ENCODE measurements around the gene RFX7.
A peak's percentile ranks its signal among the peaks of the same experiment; 100 is the strongest.

RFX7 gene

DNA sequence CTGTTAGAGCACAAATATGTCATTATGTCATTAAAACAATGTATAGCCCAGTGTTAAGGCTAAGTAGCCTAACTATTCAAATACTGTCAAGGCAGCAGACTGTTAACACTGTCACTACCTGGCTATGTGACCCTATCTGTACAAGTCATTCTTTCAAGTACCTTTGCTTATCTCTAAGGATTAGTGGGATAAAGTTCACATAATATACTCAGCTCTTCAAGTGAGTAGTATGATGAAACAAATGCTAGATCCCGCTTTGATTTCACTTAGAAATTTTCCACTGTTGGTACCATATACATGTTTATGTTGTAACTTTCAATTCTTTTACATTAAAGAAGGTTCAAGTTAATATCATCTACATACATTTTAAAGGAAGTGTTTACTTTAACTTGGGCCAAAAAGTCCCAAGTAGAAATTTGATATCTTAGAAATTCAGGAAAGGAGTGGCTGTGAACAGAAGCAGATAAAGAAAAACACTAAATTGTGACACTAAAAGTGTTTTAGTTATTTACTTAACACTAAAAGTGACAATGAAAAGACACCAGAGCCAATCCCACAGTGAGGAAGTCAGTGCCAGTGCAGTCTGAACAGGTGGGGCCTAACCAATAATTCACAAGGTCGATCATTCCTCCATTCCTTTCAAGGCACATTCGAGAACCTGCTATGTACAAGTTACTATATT, 4.8 kb upstream of the RFX7 start:
- H3K4me3 ChIP-seq (ENCODE audit: low read depth, low read length): no peak overlapping the region
- H3K27ac ChIP-seq: no peak overlapping the region
- H3K79me2 ChIP-seq: no peaks in the 10 kb centered on the region
- no peak overlapping the region for H3K4me2 ChIP-seq (ENCODE audit: low read length)
- H3K9ac ChIP-seq: no peak overlapping the region
- TF ChIP-seq, protein P1, sequence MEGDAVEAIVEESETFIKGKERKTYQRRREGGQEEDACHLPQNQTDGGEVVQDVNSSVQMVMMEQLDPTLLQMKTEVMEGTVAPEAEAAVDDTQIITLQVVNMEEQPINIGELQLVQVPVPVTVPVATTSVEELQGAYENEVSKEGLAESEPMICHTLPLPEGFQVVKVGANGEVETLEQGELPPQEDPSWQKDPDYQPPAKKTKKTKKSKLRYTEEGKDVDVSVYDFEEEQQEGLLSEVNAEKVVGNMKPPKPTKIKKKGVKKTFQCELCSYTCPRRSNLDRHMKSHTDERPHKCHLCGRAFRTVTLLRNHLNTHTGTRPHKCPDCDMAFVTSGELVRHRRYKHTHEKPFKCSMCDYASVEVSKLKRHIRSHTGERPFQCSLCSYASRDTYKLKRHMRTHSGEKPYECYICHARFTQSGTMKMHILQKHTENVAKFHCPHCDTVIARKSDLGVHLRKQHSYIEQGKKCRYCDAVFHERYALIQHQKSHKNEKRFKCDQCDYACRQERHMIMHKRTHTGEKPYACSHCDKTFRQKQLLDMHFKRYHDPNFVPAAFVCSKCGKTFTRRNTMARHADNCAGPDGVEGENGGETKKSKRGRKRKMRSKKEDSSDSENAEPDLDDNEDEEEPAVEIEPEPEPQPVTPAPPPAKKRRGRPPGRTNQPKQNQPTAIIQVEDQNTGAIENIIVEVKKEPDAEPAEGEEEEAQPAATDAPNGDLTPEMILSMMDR (IDR thresholded peaks at IDR 0.05): no peak
- no peaks in the 10 kb centered on the region for H3K36me3 ChIP-seq (ENCODE audit: control insufficient read depth, insufficient read depth, low read length)
- no peaks in the 10 kb centered on the region for H3K9me3 ChIP-seq (ENCODE audit: control insufficient read depth, low read length)
- H3K27me3 ChIP-seq (ENCODE audit: control insufficient read depth, insufficient read depth, low read length): no peaks in the 10 kb centered on the region
- H2AFZ ChIP-seq: no peak overlapping the region
- no peaks in the 10 kb centered on the region for H3K4me1 ChIP-seq

DNA sequence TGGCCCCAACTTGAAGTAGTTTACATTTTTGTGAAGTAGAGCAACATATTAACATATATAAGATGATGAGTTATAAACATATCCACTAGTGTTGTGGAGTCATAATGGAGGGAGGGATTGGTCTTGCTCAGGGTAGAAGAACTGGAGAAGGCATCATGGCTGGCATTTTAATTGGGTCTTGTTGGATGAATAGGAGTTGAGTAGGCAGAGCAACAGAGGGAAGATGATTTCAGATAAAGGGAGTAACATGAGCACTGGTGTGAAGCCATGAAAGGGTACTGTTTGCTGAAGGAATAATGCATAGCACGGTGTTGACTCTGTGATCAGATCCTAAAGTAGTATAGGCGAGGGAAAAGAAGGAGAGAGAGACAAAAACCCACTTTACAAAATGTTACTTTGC, 3.6 kb upstream of the RFX7 start:
- no peaks in the 10 kb centered on the region for H3K36me3 ChIP-seq (ENCODE audit: control insufficient read depth, insufficient read depth, low read length)
- no peaks in the 10 kb centered on the region for H3K4me1 ChIP-seq
- no peak overlapping the region for H3K4me2 ChIP-seq (ENCODE audit: low read length)

DNA sequence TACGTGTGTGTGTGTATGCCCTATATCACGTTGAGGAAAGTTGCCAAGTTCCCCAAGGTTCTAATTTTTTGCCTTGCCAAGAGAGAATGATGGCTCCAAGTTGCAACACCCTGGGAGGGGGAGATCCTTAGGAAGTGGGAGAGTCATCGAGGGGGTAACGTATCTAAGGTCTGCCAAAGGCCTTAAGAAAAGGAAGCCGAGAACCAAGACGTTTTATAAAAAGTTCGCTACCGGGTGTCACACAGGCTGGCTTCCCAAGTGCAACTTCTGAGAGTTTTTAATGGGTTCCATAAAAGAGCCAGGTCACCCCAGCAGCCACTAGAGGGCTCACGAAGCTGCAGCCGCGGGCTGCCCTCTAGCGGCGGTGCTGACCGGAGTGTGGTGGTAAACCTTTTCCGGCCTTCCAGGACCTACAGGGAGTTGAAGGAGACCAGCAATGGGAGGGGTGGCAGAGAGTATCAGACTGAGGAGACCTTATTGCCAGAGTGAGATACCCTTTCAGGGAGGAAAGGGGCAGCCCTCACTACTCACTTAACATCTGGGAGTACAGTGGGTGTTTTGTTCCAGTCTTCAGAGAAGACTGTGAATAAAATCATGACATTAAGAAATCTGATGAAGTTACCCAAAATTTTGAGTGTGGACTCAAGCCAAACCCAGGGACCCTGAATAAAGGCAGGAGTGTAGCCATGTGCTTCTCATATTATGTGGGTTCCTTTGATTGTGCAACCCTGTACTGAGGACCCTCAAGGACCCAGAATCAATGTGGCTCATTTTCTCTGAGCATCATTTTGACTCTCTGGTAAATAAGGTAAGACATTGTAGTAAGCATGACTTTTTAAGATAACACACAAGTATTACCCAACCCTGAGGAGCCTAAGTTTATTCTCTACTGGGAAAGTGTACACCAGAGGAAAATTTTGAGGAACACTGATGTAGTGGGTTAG, 2.5 kb upstream of the RFX7 start:
- Histone ChIP-seq H3K36me3 (ENCODE audit: control insufficient read depth, insufficient read depth, low read length) (no peaks in the 10 kb centered on the region), H3K4me2 (ENCODE audit: low read length) (peak overlapping the region; percentile 85), H3K79me2 (no peaks in the 10 kb centered on the region), H3K4me3 (ENCODE audit: low read depth, low read length) (peak overlapping the region; percentile 49), H3K27ac (peak overlapping the region; percentile 69), H3K4me1 (no peaks in the 10 kb centered on the region), H3K9ac (no peak overlapping the region), H2AFZ (peak overlapping the region; percentile 68), H3K9me3 (ENCODE audit: control insufficient read depth, low read length) (no peaks in the 10 kb centered on the region), H3K27me3 (ENCODE audit: control insufficient read depth, insufficient read depth, low read length) (no peaks in the 10 kb centered on the region)
- TF ChIP-seq, protein P1 (IDR thresholded peaks at IDR 0.05): peak; percentile 97

More for the DNA sequence above, 3.6 kb upstream of the RFX7 start:
- H2AFZ ChIP-seq: no peak overlapping the region
- TF ChIP-seq, protein P1 (IDR thresholded peaks at IDR 0.05): no peak
- H3K27ac ChIP-seq: no peak overlapping the region
- no peak overlapping the region for H3K9ac ChIP-seq
- H3K27me3 ChIP-seq (ENCODE audit: control insufficient read depth, insufficient read depth, low read length): no peaks in the 10 kb centered on the region
- no peaks in the 10 kb centered on the region for H3K79me2 ChIP-seq
- H3K4me3 ChIP-seq (ENCODE audit: low read depth, low read length): no peak overlapping the region
- no peaks in the 10 kb centered on the region for H3K9me3 ChIP-seq (ENCODE audit: control insufficient read depth, low read length)

DNA sequence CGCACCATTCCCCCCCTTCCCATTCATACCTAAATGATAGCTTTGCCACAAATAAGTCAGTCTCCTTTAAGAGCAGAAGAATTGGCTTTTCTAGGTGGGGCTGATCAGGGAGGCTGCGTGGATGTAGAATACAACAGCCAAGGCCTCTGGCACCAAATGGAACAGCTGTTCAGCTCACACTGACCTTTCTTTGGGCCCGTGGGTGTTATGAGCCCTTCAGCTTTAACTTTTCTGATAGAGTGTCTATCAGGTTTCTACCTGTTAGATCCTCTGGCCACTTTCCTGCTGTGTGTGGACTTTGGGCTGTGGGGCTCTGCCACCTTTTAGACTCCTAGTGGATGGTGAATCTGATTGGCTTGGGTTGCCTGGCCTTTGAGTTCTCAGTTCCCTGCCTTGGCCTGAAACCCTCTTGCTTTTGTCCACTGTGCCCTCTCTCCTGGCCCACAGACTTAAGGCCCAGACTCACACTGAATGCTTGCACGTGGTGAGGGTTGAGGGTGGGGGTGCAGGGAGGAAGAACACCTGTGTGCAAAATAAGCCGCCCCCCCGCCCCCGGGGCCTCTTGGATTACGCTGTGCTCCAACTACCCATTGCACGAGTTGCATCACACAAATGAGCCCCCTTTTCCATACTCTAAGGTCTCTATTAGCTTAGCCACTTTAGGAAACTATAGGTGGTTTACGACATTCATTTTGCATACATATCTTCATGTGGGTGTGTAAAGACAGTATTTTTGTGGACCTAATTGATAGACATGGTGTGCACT, 1.3 kb upstream of the RFX7 start:
- H3K36me3 ChIP-seq (ENCODE audit: control insufficient read depth, insufficient read depth, low read length): no peaks in the 10 kb centered on the region
- TF ChIP-seq, protein P1 (IDR thresholded peaks at IDR 0.05): no peak
- no peaks in the 10 kb centered on the region for H3K79me2 ChIP-seq
- no peak overlapping the region for H3K9ac ChIP-seq
- no peaks in the 10 kb centered on the region for H3K27me3 ChIP-seq (ENCODE audit: control insufficient read depth, insufficient read depth, low read length)
- no peaks in the 10 kb centered on the region for H3K9me3 ChIP-seq (ENCODE audit: control insufficient read depth, low read length)
- H2AFZ ChIP-seq: peak overlapping the region; percentile 68
- peak overlapping the region; percentile 27 for H3K4me3 ChIP-seq (ENCODE audit: low read depth, low read length)
- H3K27ac ChIP-seq: peak overlapping the region; percentile 69
- H3K4me2 ChIP-seq (ENCODE audit: low read length): peak overlapping the region; percentile 85
- no peaks in the 10 kb centered on the region for H3K4me1 ChIP-seq

All from parathyroid adenoma (tissue), 2 donors.